Adrenal gland (tissue), 12 donors: ENCODE data around the gene GPR25. TPM values are rescaled to one million over a fixed set of nuclear protein-coding genes. Genes with fewer than 3 reads are reported as not detected.

ENCODE experiments used
- DNase-seq, 7 donors: peaks; one replicate each; pipeline ENCODE4 v3.0.0-alpha.2; 2019 to 2020
- H3K27ac ChIP-seq, 5 donors: fragments of 200-600 bp; sonication (generic) in 4 of 5; 1 replicate in 3 of 5; 2 replicates in 2 of 5; pipeline versions ENCODE4 v1.5.1 to v1.8.0; 2016 to 2020; ENCODE audit warnings: mild to moderate bottlenecking in 1 of 5
- H3K27me3 ChIP-seq: fragments of 200-600 bp; 2 replicates; pipeline ENCODE4 v1.8.0; 2021
- H3K36me3 ChIP-seq, 2 donors: fragments of 200-600 bp; replicated peaks in 1 of 2; 1 replicate in 1 of 2; 2 replicates in 1 of 2; pipeline versions ENCODE4 v1.5.1 to v1.8.0; 2018 to 2022
- H3K4me1 ChIP-seq, 2 donors: fragments of 200-600 bp; replicated peaks in 1 of 2; 1 replicate in 1 of 2; 2 replicates in 1 of 2; pipeline versions ENCODE4 v1.5.1 to v1.8.0; 2018 to 2021
- H3K4me3 ChIP-seq, 4 donors: fragments of 200-600 bp; sonication (generic) in 3 of 4; one replicate each; pipeline ENCODE4 v1.5.1; 2016 to 2018
- H3K9me3 ChIP-seq, 3 donors: fragments of 200-600 bp; sonication (generic) in 1 of 3; replicated peaks in 1 of 3; 1 replicate in 2 of 3; 2 replicates in 1 of 3; pipeline versions ENCODE4 v1.5.1 to v1.8.0; 2016 to 2021
- CTCF ChIP-seq, 6 experiments: fragments of 450-650 bp in 4 of 6; fragments of 200-600 bp in 2 of 6; sonication (generic) in 1 of 6; IDR thresholded peaks; 1 replicate in 5 of 6; 2 replicates in 1 of 6; pipeline versions ENCODE4 v1.5.1 to v1.8.0; 2016 to 2021; ENCODE audit warnings: antibody characterized with exemption in 6 of 6, mild to moderate bottlenecking in 2 of 6, moderate library complexity in 1 of 6
- POLR2A ChIP-seq, 2 donors: fragments of 450-650 bp; IDR thresholded peaks; one replicate each; pipeline ENCODE4 v1.6.1; 2017; ENCODE audit warnings: antibody characterized with exemption in 2 of 2, mild to moderate bottlenecking in 2 of 2, moderate library complexity in 1 of 2
- WGBS, 4 donors: extraction: QIAGEN DNeasy Blood & Tissue Kit in 2 of 4; methylation state at CpG; one replicate each; pipeline versions ENCODE4 v1.1.5 to v1.1.7; 2013 to 2017; 5-methylcytosine and 5-hydroxymethylcytosine counted together
- intact Hi-C, 2 donors: fragments of 100-400 bp; cut with DNase I; formaldehyde crosslinking; loops; one replicate each; pipeline versions ENCODE4 v1.14.1 to v1.15.0; 2022 to 2023
- polyA plus RNA-seq, 3 donors: library from polyadenylated mRNA; stranded (reverse); fragments of 200-250 nt in 2 of 3; fragments of 350-450 nt in 1 of 3; fragmentation: Illumina TruSeq in 1 of 3; extraction: RNeasy Lipid Tissue Mini Kit (QIAGEN cat#74804) in 1 of 3; gene quantifications; one replicate each; pipeline ENCODE4 v1.2.3, GENCODE V29; 2013 to 2014
- total RNA-seq, 9 donors: library from RNA; depleted of rRNA in 4 of 9; stranded (reverse); fragments of >200 nt in 4 of 9; fragments of 120-200 nt in 1 of 9; fragmentation: NEBNext Ultra II Directional in 1 of 9; extraction: Animal tissue kit (Norgen Biotek cat#: 25700) in 1 of 9; gene quantifications; one replicate each; pipeline versions ENCODE4 v1.1.0 to v1.2.4, GENCODE V29; 2013 to 2023
- donor health status: healthy with polysubstance abuse.
- donor health status: Bipolar disorder and iron deficiency.
- donor health status: DM: yes; HTN: yes; CAD: no.
- donor health status: DM: no; HTN: no; CAD: no.
- donor health status: DM: no; HTN: no; CAD: no.
- donor health status: DM: yes; HTN: yes; CAD: no.

The GPR25 gene
- total and polyA plus RNA-seq, 12 donors, result 0.18 to 0.69 TPM; not detected in 10

DNA sequence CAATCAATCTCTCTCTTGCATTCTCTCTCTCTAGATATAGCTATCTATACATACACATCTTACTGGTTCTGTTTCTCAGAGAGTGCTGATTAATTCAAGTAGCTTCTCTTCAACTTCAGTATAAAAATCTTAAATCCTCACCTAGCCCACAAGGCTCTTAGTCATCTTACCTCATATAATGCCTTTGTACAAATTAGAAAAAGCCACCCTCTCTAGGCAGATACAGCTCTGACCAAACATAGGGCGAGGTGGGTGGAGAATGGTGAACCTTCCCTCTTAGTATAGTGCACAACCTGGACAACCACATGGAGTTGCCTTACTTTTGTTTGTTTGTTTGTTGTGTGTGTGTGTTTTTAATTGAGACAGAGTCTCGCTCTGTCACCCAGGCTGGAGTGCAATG, 16.8 kb downstream of the GPR25 start:
- Histone ChIP-seq H3K36me3 (no peaks in the 10 kb centered on the region), H3K4me1 (peaks cover 4 to 9% of the 10 kb centered on the region in 2 donors), H3K27me3 (peaks cover 16% of the 10 kb centered on the region), H3K27ac (no peak overlapping the region), H3K9me3 (no peaks in the 10 kb centered on the region), H3K4me3 (no peak overlapping the region)
- DNase-seq, result no peak
- TF ChIP-seq POLR2A (IDR thresholded peaks at IDR 0.05) (no peak), CTCF (IDR thresholded peaks at IDR 0.05) (no peak)
- intact Hi-C loops, result no loop called here
- WGBS, 4 donors, result 89 to 97% (median 96%) methylated on average over 2 of the region's 2 CpGs

GRCh38 chr1:200890027-200890426, 17.2 kb downstream of the GPR25 start:
- H3K27ac ChIP-seq, result no peak overlapping the region
- DNase-seq, result no peak
- intact Hi-C loops, result no loop called here
- peaks cover 16% of the 10 kb centered on the region for H3K27me3 ChIP-seq
- no peak overlapping the region for H3K4me3 ChIP-seq
- H3K36me3 ChIP-seq, result no peaks in the 10 kb centered on the region
- TF ChIP-seq POLR2A (IDR thresholded peaks at IDR 0.05), result no peak
- no peak for TF ChIP-seq CTCF (IDR thresholded peaks at IDR 0.05)
- H3K9me3 ChIP-seq, result no peaks in the 10 kb centered on the region
- peaks cover 4 to 9% of the 10 kb centered on the region in 2 donors for H3K4me1 ChIP-seq
- WGBS, 4 donors, result 93 to 95% (median 94%) methylated on average over 15 of the region's 15 CpGs

- intact Hi-C loops, result no loop called here
- Histone ChIP-seq H3K9me3 (no peaks in the 10 kb centered on the region), H3K4me1 (peaks cover 4 to 9% of the 10 kb centered on the region in 2 donors), H3K27me3 (peaks cover 16% of the 10 kb centered on the region), H3K27ac (no peak overlapping the region), H3K4me3 (peak overlapping the region in 1 of 4 donors; percentile 47), H3K36me3 (no peaks in the 10 kb centered on the region)
- TF ChIP-seq CTCF (IDR thresholded peaks at IDR 0.05) (peak in 1 of 6 experiments; percentile 6), POLR2A (IDR thresholded peaks at IDR 0.05) (no peak)
- DNase-seq, result peak in 2 of 7 donors; percentile 14 to 21
- 4 to 7% (median 5%) methylated on average over 28 to 72 of the region's 72 CpGs for WGBS, 4 donors
These were observed 18.3 kb downstream of the GPR25 start for GRCh38 chr1:200890818-200891773.

GRCh38 chr1:200891774-200892157, 19.0 kb downstream of the GPR25 start:
- no peak for DNase-seq
- intact Hi-C loops, result no loop called here
- H3K9me3 ChIP-seq, result no peaks in the 10 kb centered on the region
- 34 to 57% (median 49%) methylated on average over 8 of the region's 8 CpGs for WGBS, 4 donors
- peak overlapping the region in 1 of 4 donors; percentile 47 for H3K4me3 ChIP-seq
- no peaks in the 10 kb centered on the region for H3K36me3 ChIP-seq
- peaks cover 4 to 9% of the 10 kb centered on the region in 2 donors for H3K4me1 ChIP-seq
- H3K27me3 ChIP-seq, result peaks cover 16% of the 10 kb centered on the region
- no peak overlapping the region for H3K27ac ChIP-seq
- TF ChIP-seq POLR2A (IDR thresholded peaks at IDR 0.05) (no peak), CTCF (IDR thresholded peaks at IDR 0.05) (no peak)
